Peyer's patch (tissue), 4 donors: ENCODE data around the gene TECTB. TPM values are rescaled to one million over a fixed set of nuclear protein-coding genes. Genes with fewer than 3 reads are reported as not detected.
A peak's percentile ranks its signal among the peaks of the same experiment; 100 is the strongest.

Source experiments
- DNase-seq, 3 donors: peaks; one replicate each; pipeline ENCODE4 v3.0.0-alpha.2; 2017 to 2019
- H3K27ac ChIP-seq, 4 donors: fragments of 200-600 bp; sonication (generic); one replicate each; pipeline ENCODE4 v1.5.1; 2016 to 2019
- H3K27me3 ChIP-seq, 2 donors: fragments of 200-600 bp; sonication (generic); one replicate each; pipeline ENCODE4 v1.5.1; 2019
- H3K36me3 ChIP-seq, 3 donors: fragments of 200-600 bp; sonication (generic); one replicate each; pipeline ENCODE4 v1.5.1; 2016 to 2019
- H3K4me1 ChIP-seq, 4 donors: fragments of 200-600 bp; sonication (generic); one replicate each; pipeline ENCODE4 v1.5.1; 2016 to 2019
- H3K4me3 ChIP-seq, 4 donors: fragments of 200-600 bp; sonication (generic); 1 replicate in 3 of 4; 2 replicates in 1 of 4; pipeline ENCODE4 v1.5.1; 2016 to 2019; ENCODE audit warnings: mild to moderate bottlenecking in 1 of 4
- H3K9me3 ChIP-seq, 4 donors: fragments of 200-600 bp; sonication (generic); one replicate each; pipeline ENCODE4 v1.5.1; 2016 to 2019; ENCODE audit warnings: mild to moderate bottlenecking in 1 of 4
- CTCF ChIP-seq, 6 experiments: fragments of 450-650 bp in 4 of 6; fragments of 200-600 bp in 2 of 6; sonication (generic) in 1 of 6; IDR thresholded peaks; one replicate each; pipeline ENCODE4 v1.5.1; 2017 to 2019; ENCODE audit warnings: antibody characterized with exemption in 6 of 6, mild to moderate bottlenecking in 3 of 6, moderate library complexity in 1 of 6
- POLR2A ChIP-seq, 2 donors: fragments of 450-650 bp; IDR thresholded peaks; one replicate each; pipeline ENCODE4 v1.5.1; 2017; ENCODE audit warnings: antibody characterized with exemption in 2 of 2, mild to moderate bottlenecking in 2 of 2, moderate library complexity in 2 of 2
- total RNA-seq, 4 donors: library from RNA; depleted of rRNA; stranded (reverse); fragments of >200 nt; gene quantifications; one replicate each; pipeline ENCODE4 v1.1.0, GENCODE V29; 2016

TECTB gene
- total RNA-seq, 4 donors from 2014 or later = not detected

- H3K27me3 ChIP-seq = no peaks in the 10 kb centered on the region
- H3K4me3 ChIP-seq = no peak overlapping the region
- no peak for TF ChIP-seq CTCF (IDR thresholded peaks at IDR 0.05)
- no peak for TF ChIP-seq POLR2A (IDR thresholded peaks at IDR 0.05)
- no peak overlapping the region for H3K27ac ChIP-seq
- H3K9me3 ChIP-seq = no peaks in the 10 kb centered on the region
- no peaks in the 10 kb centered on the region for H3K36me3 ChIP-seq
- no peaks in the 10 kb centered on the region for H3K4me1 ChIP-seq
- DNase-seq = no peak
These were observed 16.3 kb downstream of the TECTB start for GRCh38 chr10:112299456-112299855.

GRCh38 chr10:112302335-112302734 lies 19.1 kb downstream of the TECTB start:
- Histone ChIP-seq H3K4me3 (no peak overlapping the region), H3K4me1 (no peaks in the 10 kb centered on the region), H3K36me3 (no peaks in the 10 kb centered on the region), H3K9me3 (no peaks in the 10 kb centered on the region), H3K27me3 (no peaks in the 10 kb centered on the region), H3K27ac (no peak overlapping the region)
- TF ChIP-seq CTCF (IDR thresholded peaks at IDR 0.05) = no peak
- TF ChIP-seq POLR2A (IDR thresholded peaks at IDR 0.05) = no peak
- no peak for DNase-seq

GRCh38 chr10:112303528-112303927 lies 20.3 kb downstream of the TECTB start:
- TF ChIP-seq CTCF (IDR thresholded peaks at IDR 0.05) = no peak
- no peak for TF ChIP-seq POLR2A (IDR thresholded peaks at IDR 0.05)
- H3K27ac ChIP-seq = no peak overlapping the region

GRCh38 chr10:112304267-112304859 lies 21.2 kb downstream of the TECTB start:
- Histone ChIP-seq H3K9me3 (no peaks in the 10 kb centered on the region), H3K4me1 (no peaks in the 10 kb centered on the region), H3K4me3 (no peak overlapping the region), H3K36me3 (no peaks in the 10 kb centered on the region), H3K27me3 (no peaks in the 10 kb centered on the region), H3K27ac (no peak overlapping the region)
- no peak for DNase-seq
- TF ChIP-seq POLR2A (IDR thresholded peaks at IDR 0.05) (no peak), CTCF (IDR thresholded peaks at IDR 0.05) (no peak)

More at GRCh38 chr10:112303528-112303927, 20.3 kb downstream of the TECTB start:
- Histone ChIP-seq H3K4me1 (no peaks in the 10 kb centered on the region), H3K27me3 (no peaks in the 10 kb centered on the region), H3K9me3 (no peaks in the 10 kb centered on the region), H3K4me3 (no peak overlapping the region), H3K36me3 (no peaks in the 10 kb centered on the region)
- DNase-seq = no peak

GRCh38 chr10:112307358-112308124 lies 24.3 kb downstream of the TECTB start:
- TF ChIP-seq POLR2A (IDR thresholded peaks at IDR 0.05) = no peak
- TF ChIP-seq CTCF (IDR thresholded peaks at IDR 0.05) = peak in 5 of 6 experiments; percentile 30 to 72 (median 65)
- Histone ChIP-seq H3K27me3 (no peaks in the 10 kb centered on the region), H3K36me3 (no peaks in the 10 kb centered on the region), H3K4me1 (no peaks in the 10 kb centered on the region), H3K9me3 (no peaks in the 10 kb centered on the region), H3K27ac (no peak overlapping the region), H3K4me3 (no peak overlapping the region)
- peak in 2 of 3 donors; percentile 55 to 68 for DNase-seq
